Kasumi-1 (cell line): ENCODE measurements around the gene HIVEP3.

ENCODE experiments used
- DNase-seq, 2 experiments: peaks; one replicate each; lab custom pipeline; 2025; lab: John Stamatoyannopoulos, UW

HIVEP3 gene

DNA sequence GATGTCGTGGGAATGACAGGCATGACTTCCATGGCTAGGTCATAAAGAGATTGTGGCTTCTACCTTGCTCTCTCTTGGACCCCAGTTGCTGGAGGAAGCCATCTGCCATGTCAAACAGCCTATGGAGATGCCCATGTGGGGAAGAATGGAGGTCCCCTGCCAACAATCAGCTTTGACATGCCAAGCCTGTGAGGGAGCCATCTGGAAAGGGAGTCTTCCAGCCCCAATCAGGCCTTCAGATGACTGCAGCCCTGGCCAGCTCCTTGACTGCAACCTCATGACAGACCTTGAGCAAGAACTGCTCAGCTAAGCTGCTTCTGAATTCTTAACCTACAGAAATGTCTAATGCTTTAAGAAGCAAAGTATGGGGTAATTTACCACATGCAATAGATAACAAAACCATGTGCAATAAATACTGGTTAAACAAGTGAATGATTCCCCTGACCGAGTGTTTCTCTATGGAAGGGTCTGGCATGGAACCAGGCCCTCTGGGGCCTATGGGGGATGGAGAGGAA is 187.1 kb downstream of the HIVEP3 start:
- DNase-seq = no peak

DNA sequence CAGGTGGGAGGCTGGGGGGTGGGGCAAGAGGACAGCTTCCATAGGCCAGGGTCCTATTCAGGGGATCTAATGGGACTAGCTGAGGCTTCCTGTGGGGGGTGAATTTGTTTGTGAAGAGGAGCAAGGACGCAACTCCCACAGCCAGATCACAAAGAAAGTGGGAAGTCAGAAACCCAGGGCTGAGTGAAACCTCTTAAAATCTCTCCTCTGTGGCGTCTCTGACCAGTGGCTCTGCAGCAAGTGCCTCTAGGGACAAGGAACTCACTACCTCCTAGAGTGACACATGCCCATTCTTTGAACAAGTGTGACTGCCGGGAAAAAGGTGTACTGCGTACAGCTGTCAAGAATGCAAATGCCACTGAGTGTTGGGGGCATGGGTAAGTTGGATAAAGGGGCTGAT is 187.9 kb downstream of the HIVEP3 start:
- DNase-seq = no peak

DNA sequence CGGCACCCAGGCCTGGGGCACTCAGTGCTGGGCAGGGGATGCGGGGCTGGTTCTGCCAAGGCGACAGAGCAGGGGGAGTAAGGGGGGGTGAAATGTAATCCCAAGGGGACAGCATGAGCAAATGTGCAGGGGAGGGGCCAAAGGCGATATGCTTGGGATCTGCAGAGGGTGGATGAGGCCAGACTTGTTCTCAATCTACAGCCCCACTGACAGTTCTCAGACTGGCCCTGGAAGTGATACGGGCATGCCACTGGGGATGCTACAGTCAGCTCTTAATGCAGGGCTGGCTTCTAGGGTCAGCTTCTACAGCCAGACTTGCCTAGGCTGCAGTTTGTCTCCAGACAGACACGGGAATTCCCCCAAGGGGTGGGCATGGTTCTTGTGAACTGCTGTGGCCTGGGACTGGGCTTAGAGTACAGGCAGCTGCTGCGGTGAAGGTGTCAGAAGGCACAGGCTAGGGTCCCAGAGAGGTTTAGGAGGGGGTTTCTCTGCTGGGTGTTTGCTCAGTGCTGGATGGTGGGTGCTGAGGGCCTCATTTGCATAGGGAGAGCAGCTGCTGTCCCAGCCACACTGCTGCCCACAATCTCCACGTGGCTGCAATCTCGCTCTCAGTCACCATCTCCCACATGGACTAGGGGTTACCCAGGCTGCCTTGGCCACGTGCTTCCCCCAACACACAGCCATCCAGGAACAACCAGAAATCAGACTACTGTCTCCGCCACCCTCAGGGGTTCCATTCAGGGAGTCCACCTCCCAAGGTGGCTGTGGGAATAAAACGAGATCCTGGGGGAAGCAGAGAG is 190.1 kb downstream of the HIVEP3 start:
- DNase-seq = no peak

DNA sequence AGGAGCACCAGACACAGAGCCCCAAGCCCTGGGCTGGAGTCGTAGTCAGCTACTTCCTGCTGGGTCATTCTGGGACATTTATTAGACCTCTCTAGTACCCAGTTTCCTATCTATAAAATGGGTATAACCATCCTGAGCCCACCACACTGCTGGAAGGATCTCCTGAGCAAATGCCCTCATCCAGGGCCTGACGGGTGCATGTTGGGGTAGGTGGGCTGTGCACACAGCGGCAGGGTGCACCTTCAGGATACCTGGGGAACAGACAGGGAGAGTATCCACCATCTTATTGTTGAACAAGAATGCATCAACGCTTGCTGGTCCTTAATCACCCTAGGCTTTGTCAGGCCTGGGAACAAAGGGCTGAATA is 191.0 kb downstream of the HIVEP3 start:
- no peak for DNase-seq

DNA sequence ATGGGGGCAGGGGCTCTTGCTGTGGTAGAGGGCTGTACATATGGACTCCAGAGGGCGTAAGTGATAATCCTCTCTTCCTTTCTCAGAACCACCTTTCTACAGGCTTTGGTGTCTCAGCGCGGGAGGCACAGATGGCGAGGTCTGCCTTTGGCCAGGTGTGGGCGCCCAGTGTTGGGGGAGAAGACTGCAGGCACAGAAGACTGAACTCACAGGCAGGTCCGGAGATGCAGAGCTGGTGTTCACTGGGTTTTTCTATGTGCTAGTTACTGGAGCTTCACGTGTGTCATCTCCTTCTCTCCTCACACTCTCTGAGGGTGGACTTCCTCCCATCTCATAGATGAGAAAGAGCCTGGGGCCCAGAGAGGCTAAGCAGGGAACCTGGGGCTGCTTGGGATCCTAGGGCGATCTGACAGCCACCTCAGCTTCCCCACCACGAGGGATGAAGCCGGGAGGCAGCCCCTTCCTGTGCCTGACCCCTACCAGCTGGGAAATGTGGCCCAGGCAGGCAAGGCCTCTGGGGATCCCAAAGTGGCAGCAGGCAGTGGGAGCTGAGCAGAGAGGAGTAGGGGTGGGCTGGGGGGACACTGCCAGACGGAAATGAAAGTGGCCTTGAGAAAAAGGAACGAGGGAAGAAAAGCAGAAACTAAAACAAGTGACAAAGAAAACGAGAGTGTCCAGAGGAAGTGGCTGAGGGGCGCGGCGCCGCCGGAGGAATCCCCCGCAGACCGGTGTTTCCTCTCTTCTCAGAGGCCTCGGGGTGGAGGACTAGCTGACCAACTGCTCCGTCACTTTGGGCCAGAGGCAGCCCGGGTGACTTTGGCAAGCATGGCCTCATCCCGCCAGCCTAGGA is 191.6 kb downstream of the HIVEP3 start:
- peak; percentile 51 to 73 for DNase-seq

DNA sequence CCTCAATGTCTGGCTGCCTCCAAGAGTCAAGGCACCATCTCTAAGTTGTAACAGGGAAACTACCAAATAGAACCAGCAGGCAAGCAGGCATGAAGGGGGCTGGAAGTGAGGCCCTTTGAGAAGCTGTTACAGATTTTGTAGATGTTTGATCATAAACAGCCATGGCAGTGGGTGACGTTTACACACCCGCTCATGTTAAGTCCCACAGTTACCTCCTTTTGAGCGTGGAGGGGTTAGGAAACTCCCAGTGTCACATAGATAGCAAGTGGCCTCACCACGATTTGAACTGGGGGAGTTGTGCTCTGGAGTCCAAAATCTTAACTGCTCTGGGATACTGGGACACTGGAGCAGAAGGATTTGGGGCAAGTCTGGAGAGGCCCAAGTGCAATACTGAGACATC is 192.4 kb downstream of the HIVEP3 start:
- DNase-seq = peak in 1 of 2 experiments; percentile 13

DNA sequence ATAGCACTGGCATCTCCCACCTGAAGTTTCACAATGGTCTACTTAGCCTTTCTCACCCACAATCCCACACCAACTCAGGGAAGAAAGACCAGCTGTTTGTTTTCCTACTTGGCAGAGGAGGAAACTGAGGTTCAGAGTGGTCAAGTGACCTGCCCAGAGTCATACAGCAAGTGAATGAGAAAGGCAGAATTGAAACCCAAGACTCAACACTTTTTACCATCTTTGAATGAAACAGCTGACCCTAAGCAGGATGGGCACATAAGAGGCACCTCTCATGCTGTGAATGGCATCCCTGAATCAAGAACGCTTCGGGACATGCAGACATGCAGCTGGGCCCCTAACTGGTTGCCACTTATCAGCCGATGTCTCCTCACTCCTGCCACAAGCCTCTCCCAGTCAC is 193.8 kb downstream of the HIVEP3 start:
- no peak for DNase-seq

DNA sequence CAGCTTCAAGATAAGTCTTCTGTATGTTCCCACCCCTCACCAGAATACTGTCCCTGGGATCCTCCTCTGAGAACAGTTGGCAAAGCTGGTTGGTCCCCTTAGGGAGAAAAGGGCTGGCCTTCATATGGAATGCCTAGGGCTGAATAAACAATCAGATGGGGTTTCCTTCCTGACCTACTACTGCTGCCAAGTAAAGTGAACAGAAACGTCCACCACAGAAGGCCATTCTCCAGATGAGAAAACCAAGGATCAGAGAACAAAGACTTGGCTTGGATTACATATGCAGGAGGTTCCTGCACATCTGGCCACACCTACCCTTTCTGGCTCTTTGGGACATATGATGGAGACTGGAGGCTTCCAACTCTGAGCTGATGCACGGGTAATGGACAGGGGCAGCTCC is 194.5 kb downstream of the HIVEP3 start:
- DNase-seq = no peak

DNA sequence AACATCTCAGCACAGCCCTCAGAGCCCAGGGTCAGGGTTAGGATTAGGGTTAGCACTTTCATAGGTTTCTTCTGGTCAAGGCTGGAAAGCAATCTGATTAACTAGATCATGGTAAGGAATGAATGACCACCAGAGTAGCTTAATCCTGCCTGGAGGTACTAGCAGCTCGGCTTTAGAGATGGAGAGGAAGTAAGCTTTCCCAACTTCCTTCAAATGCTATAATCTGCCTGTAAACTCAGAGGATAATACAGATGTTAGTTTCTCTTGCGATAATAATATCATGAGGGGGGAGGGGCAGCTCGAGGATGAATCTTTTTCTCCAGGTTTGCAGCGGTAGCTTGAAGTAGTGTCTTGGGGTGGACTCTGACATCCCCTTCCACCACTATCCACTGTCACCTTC is 194.9 kb downstream of the HIVEP3 start:
- DNase-seq = no peak

DNA sequence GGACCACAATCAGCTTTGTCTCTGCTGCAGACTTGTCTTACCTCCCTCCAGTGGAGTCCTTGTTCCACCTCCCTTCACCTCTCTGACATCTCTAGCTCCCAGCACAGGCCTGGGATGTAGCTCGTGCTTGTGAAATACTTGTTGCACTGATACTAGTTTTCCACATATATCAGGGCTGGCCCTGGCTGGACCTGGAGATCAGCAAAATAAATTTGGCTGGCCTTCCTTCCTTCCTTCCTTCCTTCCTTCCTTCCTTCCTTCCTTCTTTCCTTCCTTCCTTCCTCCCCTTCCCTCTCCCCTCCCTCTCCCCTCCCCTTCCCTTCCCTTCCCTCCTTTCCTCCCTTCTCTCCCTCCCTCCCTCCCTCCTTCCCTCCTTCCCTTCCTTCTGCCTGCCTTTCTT is 196.5 kb downstream of the HIVEP3 start:
- DNase-seq = no peak

DNA sequence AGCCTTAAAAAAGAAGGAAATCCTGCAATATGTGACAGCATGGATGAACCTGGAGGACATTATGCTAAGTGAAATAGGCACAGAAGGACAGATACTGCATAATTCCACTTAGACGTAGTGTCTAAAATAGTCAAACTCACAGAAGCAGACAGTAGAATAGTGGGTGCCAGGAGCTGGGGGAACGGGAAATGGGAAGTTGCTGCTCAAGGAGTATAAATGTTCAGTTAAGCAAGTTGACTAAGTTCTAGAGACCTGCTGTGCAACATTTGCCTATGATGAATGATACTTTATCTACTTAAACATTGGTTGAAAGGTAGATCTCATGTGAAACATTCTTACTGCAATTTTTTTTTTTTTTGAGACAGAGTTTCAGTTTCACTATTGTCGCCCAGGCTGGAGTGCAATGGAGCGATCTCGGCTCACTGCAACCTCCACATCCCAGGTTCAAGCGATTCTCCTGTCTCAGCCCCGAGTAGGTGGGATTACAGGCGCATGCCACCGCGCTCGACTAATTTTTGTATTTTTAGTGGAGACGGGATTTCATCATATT is 197.8 kb downstream of the HIVEP3 start:
- DNase-seq = peak in 1 of 2 experiments; percentile 9

DNA sequence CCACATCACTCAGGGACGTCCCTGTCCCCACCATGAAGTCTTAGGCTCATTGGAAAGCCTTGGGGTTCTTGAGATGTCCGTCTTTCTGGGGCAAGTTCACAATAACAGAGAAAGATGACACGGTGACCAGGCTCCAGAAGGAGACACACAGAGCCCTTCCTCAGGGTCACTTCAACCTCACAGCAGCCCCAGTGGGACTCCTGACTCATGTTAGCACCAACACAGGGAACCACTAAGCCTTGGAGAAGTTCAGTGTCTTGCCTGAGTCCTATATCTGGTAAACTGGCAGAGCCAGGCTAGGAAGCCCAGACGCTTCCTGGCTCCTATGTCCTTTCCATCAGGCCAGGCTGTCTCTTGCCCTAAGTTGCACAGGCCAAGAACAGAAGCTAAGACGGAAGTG is 199.1 kb downstream of the HIVEP3 start:
- DNase-seq = no peak

DNA sequence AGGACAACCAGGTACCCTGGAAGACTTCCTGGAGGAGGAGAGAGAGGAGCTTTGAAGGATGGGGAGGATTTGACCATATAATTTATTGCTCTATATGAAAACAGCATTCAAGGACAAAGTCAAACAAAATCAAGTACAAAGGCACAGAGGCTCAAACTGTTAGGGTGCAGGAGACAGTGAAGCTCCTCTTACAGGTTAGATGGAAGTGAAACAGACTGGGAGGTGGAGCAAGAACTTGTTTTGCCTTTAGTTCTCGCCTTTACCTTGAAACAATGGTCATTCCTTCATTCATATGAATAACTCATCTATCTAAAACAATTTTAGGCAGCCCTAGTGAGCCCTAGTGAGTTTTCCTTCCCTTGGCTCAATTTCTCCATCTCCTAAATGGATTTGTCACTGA is 199.6 kb downstream of the HIVEP3 start:
- DNase-seq = no peak

DNA sequence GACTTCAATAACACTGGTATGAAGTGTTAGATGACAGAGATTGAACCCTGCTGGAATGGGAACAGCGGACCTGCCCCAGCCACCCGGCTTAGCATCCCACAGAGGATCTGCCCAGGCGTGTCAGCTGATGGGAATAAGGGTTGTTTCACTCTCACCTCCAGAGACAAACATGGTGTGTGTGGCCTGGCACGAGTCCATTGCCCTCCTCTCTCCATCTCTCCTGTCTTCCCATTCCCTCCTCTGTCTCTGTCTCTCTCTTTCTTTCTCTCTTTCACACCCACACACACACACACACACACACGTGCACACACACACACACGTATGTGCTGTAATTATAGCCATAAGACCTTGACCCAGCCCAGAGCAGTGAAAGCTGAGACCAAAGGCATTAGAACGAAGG is 200.2 kb downstream of the HIVEP3 start:
- DNase-seq = no peak

DNA sequence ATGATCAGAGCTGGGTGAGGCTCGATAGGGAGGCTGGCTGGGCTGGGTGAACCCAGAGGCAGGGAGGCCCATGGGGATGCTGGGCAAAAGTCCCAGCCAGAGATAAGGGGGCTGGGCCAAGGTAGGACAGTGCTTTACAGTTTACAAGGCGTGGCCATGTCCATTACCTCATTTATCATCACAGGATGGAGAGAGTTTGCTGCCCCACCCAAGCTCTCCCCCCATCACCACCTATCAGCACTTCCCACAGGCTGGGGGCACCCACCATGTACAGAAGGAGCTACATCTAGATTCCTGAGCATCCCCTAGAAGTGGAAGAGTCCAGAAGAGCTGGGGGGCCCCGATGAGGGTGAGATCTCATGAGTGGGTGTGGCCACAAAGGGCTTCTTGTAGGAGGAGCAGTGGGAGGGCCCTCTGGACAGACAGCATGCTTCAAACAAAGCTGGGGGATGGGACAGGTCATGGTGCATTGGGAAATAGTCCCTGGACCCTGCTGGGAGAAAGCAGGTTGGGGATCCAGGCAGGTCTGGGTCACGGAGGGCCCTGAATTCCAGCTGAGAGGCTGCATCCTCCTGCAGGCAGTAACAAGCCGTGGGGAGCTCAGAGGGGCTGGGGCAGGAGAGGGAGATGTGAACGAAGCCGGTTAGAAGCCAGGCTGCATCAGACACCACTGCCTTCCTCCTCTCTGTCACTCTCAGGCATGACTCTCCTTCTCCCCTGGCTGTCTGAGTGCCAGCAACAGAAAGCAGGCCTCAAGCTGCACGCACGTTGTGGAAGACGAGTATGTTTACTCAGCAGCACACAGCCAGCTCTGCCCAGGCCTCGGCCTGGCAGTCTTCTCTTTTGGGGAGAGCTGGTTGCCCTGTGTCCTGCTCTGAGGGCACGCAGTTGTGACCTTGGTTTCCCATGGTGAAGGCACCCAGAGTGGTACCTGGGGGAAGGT is 202.3 kb downstream of the HIVEP3 start:
- DNase-seq = no peak

DNA sequence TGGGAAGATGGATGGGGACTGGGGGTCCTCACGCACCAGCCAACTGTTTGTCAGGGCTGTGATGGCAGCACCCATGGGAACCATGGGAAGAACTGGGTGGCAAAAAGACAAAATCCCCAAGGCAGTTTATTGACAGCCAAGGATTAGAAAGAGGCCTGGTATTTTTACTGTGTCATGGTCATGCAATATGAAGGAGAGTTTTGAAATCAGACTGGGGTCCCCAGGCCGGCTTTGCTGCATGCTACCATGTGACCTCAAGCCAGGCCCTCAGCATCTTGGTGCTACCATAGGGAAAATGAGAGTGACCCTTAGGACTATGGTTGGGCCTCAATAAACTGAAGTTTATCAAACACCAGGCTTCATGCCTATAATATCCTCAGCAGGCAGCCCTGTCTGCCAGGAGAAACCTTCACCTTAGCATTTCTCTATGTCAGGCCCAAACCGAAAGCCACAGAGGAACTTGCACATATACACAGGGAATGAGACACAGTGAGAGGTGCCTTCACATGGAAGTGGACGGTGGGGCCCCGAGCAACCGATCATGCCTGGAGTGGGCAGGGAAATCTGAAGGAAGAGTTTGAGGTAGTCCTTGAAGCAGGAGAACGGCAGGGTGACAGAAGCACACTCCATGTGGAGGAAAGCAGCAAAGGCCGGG is 203.2 kb downstream of the HIVEP3 start:
- DNase-seq = no peak

DNA sequence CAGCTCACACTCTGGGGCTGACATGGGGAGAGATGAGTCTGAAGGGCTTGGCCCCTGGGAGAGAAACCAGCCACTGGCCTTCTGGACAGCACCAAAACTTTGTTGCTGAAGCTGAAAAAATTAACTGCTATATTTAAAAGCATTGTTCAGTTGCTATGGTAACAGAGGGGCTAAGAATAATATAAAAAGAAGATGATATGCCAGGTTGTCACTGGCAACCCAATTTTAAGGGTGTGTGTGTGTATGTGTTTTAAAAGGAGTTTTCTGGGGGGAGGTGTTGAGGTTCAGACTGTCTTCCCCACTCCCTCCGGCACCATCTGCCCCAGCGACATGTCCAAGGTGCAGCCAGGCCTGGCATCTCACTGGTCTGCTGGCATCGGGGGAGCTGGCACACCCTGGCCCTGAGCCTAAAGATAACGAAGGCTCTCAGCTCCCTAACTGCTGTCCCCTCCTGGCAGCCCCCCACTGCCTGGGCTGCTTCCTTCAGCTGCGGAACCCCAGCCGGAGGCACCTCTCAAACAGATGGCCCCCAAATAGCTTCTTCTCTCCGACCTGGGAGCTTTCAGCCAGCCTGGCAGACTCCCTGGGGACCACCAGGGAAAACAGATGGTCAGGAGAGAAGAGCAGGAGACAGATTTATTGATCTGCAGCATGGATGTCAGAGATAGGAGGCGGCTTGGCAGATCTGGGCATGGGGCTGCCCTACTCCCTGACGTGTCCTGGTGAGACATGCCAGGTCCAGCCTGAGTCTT is 203.9 kb downstream of the HIVEP3 start:
- DNase-seq = no peak

DNA sequence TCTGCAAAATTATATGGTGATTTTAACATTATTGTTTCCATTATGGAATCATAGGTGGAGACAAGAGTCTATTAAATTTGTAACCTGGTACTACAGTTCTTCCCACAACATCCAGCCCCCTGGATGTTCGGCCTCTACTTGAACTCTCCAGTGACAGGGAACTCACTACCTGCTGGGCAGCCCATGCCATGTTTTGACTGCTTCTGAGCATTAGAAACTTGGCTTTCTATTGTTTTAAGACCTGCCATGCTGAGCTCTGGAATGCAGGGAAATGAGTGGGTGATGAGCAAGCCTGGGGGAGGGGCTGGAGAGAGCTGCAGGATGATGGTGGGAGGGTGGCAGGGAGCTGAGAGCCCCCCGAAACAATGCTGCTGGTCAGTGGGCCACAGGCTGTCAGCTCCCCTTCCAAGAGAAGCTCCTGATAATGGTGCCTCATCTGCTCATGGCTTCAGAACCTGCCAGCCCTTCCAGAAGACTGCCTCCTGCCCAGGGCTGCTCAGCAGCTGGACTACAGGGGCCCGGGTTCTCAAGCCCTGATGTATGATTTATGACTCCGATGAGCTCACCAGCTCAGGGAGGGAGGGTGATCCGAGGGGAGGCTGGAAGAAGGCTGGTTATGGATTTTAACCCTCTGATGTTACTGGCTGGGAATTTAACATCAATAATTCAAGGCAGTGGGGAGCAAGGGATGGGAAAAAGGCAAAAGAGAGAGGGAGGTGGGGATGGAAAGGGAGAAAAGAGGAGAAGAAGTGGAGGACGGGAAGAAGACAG is 205.0 kb downstream of the HIVEP3 start:
- DNase-seq = no peak

DNA sequence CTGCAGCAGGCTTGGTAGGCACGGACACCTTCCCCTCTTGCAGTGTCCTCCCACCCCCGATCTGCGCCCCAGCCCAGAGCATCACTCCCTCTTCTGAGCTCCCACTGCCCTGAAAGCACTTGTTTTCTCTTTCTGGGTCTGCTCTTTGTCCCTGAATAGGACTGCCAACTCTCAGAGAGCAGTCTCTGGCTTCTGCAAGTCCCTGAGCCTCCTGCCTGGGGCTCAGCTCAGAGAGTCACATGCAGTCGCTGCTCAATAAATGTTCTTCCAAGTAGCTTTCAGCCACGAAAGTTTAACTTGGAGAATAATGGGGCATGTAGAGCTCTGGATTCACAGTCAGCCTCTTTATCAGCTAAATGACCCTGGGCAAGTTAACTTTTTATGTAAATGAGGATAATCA is 205.6 kb downstream of the HIVEP3 start:
- DNase-seq = no peak

DNA sequence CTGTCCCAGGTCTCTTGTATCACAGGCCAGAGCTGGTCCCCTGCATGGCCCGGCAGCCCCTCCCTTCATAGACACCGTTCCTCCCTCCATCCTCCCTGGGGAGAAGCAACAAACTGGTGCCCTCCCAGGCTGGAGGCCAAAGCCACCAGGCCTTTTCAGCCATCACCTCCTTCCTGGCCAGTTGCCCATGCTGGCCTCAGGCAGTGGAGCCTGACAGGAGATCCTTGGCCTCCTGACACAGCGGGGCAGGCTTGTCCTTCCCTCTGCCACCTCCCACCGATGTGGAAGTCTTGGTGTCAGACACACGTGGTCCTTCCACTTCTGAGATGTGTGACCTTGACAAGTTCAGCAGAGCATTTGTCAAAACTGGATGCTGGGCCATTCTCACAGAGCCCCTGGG is 206.0 kb downstream of the HIVEP3 start:
- DNase-seq = no peak
